Measurements from ENCODE around the gene ZNF581. TPM values are rescaled to one million over a fixed set of nuclear protein-coding genes. Genes with fewer than 3 reads are reported as not detected.

ZNF581 gene
- polyA plus RNA-seq, 10 donors, result 17.3 to 29.8 (median 24.3) TPM

GRCh38 chr19:55624109-55625003 is 19.1 kb upstream of the ZNF581 start, which contains the start of gene ZNF784:
Gene ZNF784 (minus strand): TSS chr19:55624566. CDS start chr19:55624561, 5 bp downstream.
- peak; percentile 93 to 97 (median 96) for DNase-seq

GRCh38 chr19:55625004-55625326 is 18.5 kb upstream of the ZNF581 start:
- no peak for DNase-seq

GRCh38 chr19:55626350-55626749 is 17.1 kb upstream of the ZNF581 start:
- DNase-seq, result no peak

DNA sequence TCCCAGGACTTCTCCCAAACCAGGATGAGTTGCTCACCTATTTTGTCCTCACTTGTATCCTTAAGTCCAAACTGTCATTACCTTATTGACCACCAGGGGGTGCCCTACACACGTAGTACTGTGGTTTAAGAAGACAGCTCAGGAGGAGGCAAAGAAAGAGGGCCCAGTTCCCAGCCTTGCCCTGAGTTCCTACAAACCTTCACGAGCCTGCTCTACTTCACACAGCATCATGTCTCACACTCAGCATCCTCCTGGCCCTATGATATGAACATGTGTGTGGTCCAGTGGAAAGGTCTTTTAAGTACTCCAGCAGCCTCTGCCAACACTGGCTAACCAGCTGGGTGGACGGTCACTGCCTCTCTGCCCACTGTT is 11.0 kb upstream of the ZNF581 start:
- peak; percentile 90 to 94 (median 91) for DNase-seq

DNA sequence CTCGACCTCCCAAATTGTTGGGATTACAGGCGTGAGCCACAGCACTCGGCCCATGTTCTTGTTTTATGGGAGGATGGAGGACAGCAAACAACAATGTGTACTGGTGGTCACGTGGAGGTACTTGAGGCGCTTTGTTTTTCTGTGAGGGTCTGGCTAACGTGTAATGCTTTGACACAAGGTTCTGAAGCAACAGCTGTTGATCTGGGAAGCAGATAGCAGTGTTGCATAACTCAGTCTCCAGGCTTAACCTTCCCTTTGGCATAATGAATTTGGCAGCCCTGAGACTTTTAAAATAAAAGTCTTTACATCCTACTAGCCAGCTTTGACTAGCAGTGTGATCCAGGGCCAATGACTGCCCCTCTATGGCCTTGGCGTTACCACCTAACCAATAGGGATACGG is 9.6 kb upstream of the ZNF581 start:
- DNase-seq, result no peak

- no peak for DNase-seq
Observed at GRCh38 chr19:55635334-55635717, 8.1 kb upstream of the ZNF581 start.

GRCh38 chr19:55635856-55636440 is 7.5 kb upstream of the ZNF581 start:
- no peak for DNase-seq

- DNase-seq, result no peak
Observed at GRCh38 chr19:55636723-55637122, 6.7 kb upstream of the ZNF581 start.

- DNase-seq, result no peak
Observed at GRCh38 chr19:55637534-55637933, 5.9 kb upstream of the ZNF581 start.

GRCh38 chr19:55638864-55639359 is 4.5 kb upstream of the ZNF581 start:
- DNase-seq, result peak in 1 of 3 donors; percentile 52

- DNase-seq, result peak in 2 of 3 donors; percentile 65 to 90
Observed at GRCh38 chr19:55640043-55640576, 3.3 kb upstream of the ZNF581 start.

- peak; percentile 75 to 95 (median 83) for DNase-seq
Observed at GRCh38 chr19:55640577-55641425, 2.6 kb upstream of the ZNF581 start, which contains the start of gene ZNF580. Gene ZNF580 (plus strand): TSS chr19:55641002. CDS start chr19:55642509, 1,507 bp downstream.

GRCh38 chr19:55641426-55642152 is 1.9 kb upstream of the ZNF581 start:
- DNase-seq, result no peak

DNA sequence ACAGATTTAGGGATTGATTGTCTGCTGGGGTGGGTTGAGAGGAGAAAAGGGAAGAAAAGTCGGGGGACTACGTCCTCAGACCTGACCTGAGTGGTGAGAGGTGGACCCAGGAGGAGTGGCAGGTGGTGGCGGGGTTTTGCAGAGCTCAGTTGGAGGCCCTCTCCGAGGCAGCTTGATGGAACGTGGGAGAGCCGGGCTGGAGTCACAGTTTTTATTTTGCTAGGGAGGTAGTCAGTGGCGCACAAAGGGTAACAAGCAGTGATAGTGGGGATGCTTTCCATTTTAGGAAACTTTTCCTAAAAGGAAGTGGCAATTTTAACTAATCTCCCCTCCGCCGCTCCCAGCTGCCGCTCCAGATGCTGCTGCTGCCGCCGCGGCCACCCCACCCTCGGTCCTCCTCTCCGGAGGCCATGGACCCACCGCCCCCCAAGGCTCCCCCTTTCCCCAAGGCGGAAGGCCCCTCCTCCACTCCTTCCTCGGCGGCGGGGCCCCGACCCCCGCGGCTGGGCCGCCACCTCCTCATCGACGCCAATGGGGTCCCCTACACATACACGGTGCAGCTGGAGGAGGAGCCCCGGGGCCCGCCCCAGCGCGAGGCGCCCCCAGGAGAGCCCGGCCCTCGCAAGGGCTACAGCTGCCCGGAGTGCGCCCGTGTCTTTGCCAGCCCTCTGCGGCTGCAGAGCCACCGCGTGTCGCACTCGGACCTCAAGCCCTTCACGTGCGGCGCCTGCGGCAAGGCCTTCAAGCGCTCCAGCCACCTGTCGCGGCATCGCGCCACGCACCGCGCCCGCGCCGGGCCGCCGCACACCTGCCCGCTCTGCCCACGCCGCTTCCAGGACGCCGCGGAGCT is 1.1 kb upstream of the ZNF581 start:
- peak in 1 of 3 donors; percentile 48 for DNase-seq

GRCh38 chr19:55643887-55644176 is 383 bp downstream of the ZNF581 start:
- DNase-seq, result no peak

- no peak for DNase-seq
Observed at GRCh38 chr19:55644191-55644833, 863 bp downstream of the ZNF581 start.

GRCh38 chr19:55644842-55645511 is 1.5 kb downstream of the ZNF581 start:
- no peak for DNase-seq

GRCh38 chr19:55645512-55645881 is 2.0 kb downstream of the ZNF581 start:
- DNase-seq, result no peak

All from muscle of back (tissue), 11 donors.